ENCODE data around the gene TRAF1. TPM values are rescaled to one million over a fixed set of nuclear protein-coding genes. Genes with fewer than 3 reads are reported as not detected.

Gene TRAF1
- total RNA-seq, 1 experiment from 2014 or later: 1.4 TPM

GRCh38 chr9:120864719-120865118 lies 61.9 kb downstream of the TRAF1 start:
- Histone ChIP-seq H2BK20ac (ENCODE audit: low read depth, low read length, poor library complexity, severe bottlenecking) (no peak overlapping the region), H2BK15ac (ENCODE audit: low read depth, low read length) (no peak overlapping the region), H3K14ac (ENCODE audit: insufficient read depth, low read length) (no peak overlapping the region), H3K27me3 (ENCODE audit: insufficient read depth, low read length) (no peaks in the 10 kb centered on the region), H3K23ac (ENCODE audit: insufficient read length, low read depth, low read length) (no peak overlapping the region), H3K4me1 (ENCODE audit: insufficient read depth, low read length) (no peaks in the 10 kb centered on the region), H4K20me1 (ENCODE audit: control insufficient read depth, insufficient read depth, insufficient read length) (no peaks in the 10 kb centered on the region), H2BK5ac (ENCODE audit: insufficient read length, low read length) (no peak overlapping the region), H3K79me2 (ENCODE audit: insufficient read depth, low read length) (no peaks in the 10 kb centered on the region), H3K27ac (ENCODE audit: insufficient read length, low read depth, low read length) (no peak overlapping the region), H2BK12ac (ENCODE audit: insufficient read length, low read depth, low read length) (no peak overlapping the region), H3K4ac (ENCODE audit: low read depth, low read length) (no peak overlapping the region), H2AFZ (ENCODE audit: low read length) (no peak overlapping the region), H2AK5ac (ENCODE audit: insufficient read length, low read length) (no peak overlapping the region), H3K9ac (ENCODE audit: extremely low read depth, insufficient read length, low read length) (no peak overlapping the region), H3K9me3 (ENCODE audit: control insufficient read depth, low read depth, low read length) (no peaks in the 10 kb centered on the region), H4K8ac (replicated peaks; ENCODE audit: insufficient read length, low read depth, low read length) (no peak overlapping the region), H4K91ac (ENCODE audit: insufficient read length, low read depth, low read length) (no peak overlapping the region), H2BK120ac (ENCODE audit: low read depth, low read length, poor library complexity, severe bottlenecking) (no peak overlapping the region), H3K18ac (ENCODE audit: insufficient read length, low read depth, low read length) (no peak overlapping the region), H3K23me2 (ENCODE audit: insufficient read length, low read depth, low read length, poor library complexity, severe bottlenecking) (no peaks in the 10 kb centered on the region), H4K5ac (ENCODE audit: insufficient read length, low read depth, low read length) (no peak overlapping the region), H3K4me2 (ENCODE audit: insufficient read depth, insufficient read length, low read length) (no peak overlapping the region), H3K79me1 (ENCODE audit: insufficient read depth, low read depth, low read length, poor library complexity, severe bottlenecking) (no peaks in the 10 kb centered on the region), H3K56ac (ENCODE audit: insufficient read length, low read depth, low read length) (no peak overlapping the region), H3T11ph (ENCODE audit: low read length) (no peak overlapping the region)
- no peaks in the 10 kb centered on the region for H3K27me3 Mint-ChIP-seq (ENCODE audit: low read depth)
- no peak overlapping the region for H3K4me3 Mint-ChIP-seq
- H3K4me1 Mint-ChIP-seq: peaks cover 11 to 24% of the 10 kb centered on the region in 2 experiments; a peak in 3 of 4 replicates
- H3K9me3 Mint-ChIP-seq: no peaks in the 10 kb centered on the region
- H3K36me3 Mint-ChIP-seq (ENCODE audit: insufficient read depth in 1 of 3, low read depth in 3 of 3): peaks cover 0 to 62% (median 17%) of the 10 kb centered on the region in 3 experiments; a peak in 4 of 7 replicates
- no peak for DNase-seq
- no peak for TF ChIP-seq CTCF (conservative IDR thresholded peaks at IDR 0.05)
- no CpG with 5 or more reads among the region's 5 CpGs for WGBS (ENCODE audit: extremely low coverage, insufficient read length, low lambda C conversion rate)
- no peak overlapping the region for H3K27ac Mint-ChIP-seq
